ENCODE data around the gene NDST3.
"Not testable (repeated sequence)": the region's sequence is repeated elsewhere in the genome, so short reads cannot be mapped to it uniquely, and the experiment has no call there.

The NDST3 gene

DNA sequence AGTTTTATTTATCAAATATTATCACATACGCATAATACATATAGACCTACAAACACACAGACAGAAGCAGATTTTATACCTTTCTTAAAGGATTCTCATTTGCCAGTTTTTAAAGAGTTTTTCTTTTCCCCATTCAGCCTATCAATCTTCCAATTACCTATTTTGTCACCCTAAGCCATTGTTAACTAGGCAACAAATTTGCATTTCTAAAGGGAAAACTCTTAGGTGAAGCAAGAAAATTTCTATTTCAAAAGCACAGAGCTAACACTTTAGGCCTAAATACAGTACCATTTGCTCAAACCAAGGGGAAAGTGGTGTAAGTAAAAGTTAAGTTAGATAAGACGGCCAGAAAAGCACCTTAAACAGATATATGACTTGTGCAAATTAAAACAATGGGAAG lies 156.6 kb downstream of the NDST3 start:
- no peak for DNase-seq

DNA sequence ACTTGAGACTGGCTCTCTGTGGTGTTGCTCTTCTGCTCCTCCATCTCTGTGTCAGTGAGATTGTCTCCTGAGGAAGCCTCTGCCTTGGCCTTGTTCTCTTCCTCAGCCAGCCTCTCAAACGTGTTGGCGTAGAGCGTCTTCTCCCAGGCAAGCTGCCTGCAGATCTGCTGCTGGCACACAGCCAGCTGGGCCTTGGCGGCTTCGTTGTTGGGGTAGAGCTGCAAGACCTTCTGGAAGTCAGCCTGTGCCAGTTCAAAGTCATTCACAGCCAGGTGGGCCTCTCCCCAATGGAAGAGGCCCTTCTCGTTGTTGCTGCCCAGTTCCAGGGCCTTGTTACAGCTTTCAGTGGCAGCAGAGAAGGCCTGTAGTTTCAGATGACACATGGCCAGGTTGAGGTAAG lies 159.1 kb downstream of the NDST3 start:
- DNase-seq, result no peak

DNA sequence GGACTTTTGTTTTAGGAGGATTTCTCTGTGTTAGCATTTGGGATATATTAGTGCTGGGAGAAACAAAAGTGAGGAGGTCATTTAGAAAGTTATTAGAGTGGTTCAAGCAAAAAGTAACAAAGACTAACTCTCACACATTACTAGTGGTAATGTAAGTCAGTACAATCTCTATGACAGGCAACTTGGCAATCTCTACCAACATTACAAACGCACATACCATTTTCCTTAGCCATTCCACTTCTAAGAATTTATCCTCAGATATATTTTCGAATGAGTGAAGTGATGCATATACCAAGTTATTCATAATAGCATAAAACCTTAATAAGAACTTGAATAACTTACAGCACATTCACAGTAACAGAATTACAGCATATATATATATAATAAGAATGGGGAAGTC lies 172.3 kb downstream of the NDST3 start:
- no peak for DNase-seq

DNA sequence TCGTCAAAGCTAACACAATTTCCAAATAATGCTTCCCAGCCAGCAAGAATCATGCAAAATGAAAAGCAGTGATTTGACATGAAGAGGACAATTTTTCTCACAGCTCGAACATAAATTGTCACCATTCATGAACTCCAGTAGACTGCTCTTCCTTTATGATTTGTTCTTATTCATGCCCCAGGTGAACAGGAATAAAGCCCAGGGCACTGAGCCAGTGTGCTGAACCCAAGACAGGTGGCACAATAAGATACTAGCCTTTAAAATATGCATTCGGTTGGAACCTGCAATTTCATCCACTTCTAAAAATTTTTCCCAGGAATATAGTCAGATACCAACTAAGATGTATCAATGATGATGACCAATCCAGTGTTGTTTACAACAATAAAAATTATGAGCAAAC lies 178.8 kb downstream of the NDST3 start:
- no peak for DNase-seq

DNA sequence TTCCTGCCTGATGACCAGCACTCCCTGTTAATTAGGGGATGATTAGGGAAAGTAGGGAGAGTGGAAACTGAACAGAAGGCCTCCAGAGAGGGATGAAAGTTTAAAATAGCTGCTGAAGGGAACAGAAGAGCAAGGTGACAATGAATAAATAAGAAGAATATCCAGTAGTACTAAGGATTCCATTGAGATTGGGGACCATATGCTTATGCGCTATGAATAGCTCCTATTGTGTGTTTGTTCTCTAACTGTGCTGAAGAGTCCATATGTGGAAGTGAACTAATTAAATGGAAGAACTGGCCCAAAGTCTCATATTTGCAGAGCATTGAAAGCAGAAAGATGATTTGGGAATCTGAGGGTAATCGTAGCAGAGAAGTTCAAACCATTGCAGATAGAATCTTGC lies 181.5 kb downstream of the NDST3 start:
- DNase-seq, result no peak

DNA sequence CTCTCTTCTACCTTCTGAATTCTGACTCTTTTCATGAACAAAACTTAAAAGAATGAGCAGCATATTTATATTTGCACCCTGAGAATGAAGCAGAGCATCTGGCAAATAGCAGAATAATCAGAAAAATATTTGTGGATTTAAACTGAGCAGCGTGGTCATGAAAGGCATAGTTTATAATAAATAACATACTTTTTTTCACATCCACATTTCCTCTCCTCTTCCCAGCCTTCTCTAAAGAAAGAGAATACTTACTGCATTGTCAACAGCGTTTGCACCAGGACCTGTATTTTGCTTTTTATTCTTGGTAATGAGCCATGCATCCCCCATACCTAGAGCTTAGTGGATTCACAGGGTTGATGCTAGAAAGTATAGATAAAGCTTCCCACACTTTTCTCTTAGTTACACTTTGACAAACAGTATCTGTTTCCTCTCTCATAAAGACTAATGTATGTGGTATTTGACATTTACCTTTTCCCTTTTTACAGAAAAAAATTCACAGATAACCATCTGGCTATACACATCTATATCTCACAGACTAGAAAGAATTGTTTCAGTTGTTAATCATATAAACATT lies 187.0 kb downstream of the NDST3 start:
- DNase-seq, result no peak

DNA sequence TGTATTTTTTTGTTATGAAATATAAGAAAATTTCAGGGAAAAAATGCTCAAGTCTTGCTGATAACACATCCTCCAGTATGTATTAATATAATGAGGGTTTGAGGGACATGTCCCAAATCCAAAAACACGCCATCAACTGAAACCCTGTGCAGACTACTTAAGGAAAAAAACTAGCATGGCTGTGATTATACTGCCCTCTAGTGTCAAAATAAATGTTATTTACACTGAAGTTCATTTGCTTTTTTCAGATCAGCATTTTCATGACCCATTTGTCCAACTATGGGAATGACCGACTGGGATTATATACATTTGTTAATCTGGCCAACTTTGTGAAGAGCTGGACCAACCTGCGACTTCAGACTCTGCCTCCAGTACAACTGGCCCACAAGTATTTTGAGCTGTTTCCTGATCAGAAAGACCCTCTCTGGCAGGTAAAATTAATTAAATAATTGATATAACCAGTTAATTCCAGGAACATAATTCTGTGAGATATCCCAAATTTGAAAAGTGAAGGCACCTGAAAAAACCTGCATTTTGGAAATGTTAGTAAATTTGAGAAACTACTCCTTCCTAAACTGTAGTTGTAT lies 190.1 kb downstream of the NDST3 start:
- DNase-seq, result no peak

DNA sequence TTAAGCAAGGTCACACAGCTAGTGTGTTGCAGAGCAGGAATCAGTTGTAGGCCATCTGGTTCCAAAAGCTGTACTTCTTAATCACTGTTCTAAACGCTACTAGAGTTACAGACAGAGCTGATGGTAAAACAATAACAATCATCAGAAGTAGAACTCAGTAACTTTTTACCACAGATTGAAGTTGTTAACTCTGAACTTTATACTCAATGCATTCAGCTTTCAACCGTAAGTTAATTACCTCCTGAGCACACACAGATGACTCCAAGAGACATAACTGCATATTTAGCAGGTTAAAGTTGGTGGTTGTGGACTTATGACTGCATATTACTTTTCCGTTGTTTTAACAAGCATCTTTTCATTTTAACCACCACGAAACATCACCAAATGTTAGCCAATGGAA lies 191.2 kb downstream of the NDST3 start:
- no peak for DNase-seq

DNA sequence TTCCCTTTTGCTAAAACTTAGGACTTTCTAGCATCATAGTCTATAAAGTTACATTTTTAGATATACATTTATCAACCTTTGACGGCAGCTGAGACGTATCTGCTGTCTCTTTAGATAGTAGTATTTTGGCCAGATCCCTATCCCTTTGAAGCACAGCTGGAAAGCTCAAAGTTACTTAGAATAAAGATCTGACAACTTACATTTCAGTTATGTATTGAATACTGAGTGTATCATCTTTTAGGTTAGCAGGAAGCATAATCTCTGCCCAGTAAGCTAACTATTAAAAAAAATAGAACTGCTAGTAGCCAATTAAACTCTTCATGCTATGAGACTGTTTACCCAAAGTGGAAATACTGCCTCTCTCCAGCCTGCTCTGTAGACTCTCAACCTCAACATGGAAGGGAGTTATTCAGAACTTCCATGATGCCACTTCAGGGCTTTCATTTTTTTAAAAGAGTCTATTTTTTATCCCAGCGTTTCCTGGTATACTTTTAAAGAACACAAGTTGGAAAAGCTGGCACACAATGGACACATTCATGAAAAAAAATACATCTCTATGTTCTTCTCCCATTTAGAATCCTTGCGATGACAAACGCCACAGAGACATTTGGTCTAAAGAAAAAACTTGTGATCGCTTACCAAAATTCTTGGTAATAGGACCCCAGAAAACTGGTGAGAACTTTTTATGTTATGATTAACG lies 192.2 kb downstream of the NDST3 start:
- DNase-seq, result no peak

DNA sequence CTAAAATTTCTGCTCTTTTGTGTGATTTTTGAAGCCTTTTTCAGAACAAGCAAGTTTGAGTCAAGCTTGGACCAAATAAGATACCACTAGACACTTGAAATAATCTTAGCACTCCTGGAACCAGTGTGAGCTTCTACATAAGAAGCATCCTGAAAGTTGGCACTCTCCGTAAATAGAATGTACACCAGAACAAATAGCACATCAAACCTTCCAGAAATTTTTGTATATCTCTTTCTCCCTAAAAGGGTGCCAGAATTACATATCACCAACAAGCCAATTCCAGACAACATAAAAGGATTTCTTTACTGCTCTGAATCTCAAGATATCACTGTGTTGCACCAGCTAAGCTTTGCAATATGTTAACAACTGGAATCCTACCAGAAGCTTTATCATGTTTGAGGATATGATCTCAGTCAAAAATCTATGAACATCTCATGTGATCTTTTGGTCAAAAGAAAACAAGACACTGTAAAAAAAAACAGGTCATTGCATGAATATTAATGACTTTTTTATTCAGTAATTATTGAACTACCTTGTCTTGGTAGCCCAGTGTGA lies 201.4 kb downstream of the NDST3 start:
- no peak for DNase-seq

DNA sequence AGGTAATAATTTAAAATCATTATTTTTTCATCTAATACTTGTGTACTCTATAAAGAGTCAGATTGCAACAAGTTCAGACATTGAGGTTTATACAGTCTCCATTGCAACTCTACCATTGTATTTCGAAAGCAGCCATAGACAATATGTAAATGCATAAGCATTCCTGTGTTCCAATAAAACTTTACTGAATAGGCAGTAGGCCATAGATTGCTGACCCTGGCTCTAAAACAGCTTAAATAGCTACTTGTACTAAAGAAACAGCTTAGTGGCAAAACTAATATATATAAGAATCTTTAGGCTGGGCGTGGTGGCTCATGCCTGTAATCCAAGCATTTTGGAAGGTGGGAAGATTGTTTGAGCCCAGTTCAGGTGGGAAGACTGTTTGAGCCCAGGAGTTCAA lies 203.2 kb downstream of the NDST3 start:
- no peak for DNase-seq

DNA sequence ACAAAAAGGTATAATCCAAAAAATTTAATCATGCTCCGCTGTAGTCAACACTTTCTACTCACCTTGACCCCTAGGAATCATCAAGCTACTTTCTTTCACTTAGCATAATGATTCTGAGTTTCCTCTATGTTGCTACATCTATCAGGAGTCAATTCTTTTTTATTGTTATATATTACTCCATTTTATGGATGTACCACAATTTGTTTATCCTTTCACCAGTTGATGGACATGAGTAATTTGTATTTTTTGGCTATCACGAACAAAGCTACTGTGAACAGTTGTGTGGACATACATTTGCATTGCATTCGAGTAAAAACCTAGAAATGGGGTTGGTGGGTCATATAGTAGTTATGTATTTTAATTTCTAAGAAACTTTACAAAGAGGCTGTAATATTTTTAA lies 215.6 kb downstream of the NDST3 start:
- no peak for DNase-seq

DNA sequence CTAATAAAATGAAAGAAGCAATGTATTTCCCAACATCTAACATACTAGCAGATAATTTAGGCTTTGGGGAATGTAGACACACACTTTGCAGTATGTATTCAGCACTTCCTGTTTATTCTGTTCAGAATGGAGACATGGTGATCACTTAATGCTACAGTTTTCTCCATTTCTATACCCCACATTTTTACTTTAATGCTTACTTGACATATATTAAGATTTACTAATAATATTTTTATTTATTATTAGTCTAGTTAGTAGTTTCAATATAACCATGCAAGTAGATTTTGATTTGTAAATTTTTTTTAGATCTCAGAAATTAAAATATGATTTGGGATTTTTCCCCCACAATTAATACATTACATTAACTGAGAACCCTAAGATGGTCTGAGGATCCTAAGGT lies 220.1 kb downstream of the NDST3 start:
- DNase-seq, result no peak

DNA sequence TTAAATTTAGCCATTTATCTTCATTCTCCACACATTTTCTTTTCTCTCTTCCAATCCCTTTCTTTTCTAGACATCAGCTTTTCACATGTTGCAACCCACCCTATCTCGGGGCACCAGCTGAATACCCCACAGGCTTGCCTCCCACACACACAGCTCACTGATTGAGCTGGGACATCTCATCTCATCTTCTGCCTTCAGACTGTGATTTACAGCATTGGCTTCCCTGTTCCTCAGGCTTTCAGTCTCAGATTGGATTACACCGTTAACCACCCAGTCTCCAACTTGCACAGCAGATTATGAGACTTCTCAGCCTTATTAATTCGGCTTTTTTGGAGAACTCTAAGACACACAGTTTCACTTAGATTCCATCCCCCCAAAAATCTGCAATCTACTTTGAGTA lies 224.8 kb downstream of the NDST3 start:
- DNase-seq, result no peak

DNA sequence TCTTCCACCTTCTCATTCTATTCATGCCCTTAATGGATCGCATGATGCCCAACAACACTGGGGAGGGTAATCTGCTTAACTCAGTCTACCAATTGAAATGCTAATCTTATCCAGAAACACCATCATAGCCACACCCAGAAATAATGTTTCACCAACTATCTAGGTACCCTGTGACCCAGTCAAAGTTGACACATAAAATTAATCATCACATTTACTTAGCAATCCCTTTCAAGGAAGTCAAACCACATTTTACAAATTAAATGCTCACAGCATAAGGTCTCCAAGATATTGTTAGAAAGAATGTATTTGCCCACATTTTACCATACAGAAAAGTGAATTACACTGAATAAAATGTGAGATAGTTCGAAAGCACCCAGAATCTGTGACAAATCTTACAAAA lies 226.0 kb downstream of the NDST3 start:
- DNase-seq, result no peak

DNA sequence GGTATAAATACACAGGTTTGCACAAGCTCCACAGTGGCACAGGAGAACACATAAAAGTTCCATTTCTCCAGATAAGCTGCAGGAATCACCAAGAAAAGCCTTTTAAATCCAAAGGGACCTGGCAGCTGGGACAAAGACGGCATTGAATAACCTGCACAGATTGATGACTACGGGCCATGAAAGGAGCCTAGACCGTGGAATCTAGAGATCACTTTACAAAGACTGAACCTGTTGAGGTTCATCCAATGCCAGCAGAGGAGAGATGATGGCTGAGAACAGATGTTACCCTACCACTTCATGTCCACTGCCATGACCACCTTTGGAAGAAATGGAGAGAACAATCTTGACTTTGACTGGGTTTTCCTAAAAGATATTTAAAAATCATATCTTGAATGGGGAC lies 229.8 kb downstream of the NDST3 start:
- DNase-seq, result no peak

DNA sequence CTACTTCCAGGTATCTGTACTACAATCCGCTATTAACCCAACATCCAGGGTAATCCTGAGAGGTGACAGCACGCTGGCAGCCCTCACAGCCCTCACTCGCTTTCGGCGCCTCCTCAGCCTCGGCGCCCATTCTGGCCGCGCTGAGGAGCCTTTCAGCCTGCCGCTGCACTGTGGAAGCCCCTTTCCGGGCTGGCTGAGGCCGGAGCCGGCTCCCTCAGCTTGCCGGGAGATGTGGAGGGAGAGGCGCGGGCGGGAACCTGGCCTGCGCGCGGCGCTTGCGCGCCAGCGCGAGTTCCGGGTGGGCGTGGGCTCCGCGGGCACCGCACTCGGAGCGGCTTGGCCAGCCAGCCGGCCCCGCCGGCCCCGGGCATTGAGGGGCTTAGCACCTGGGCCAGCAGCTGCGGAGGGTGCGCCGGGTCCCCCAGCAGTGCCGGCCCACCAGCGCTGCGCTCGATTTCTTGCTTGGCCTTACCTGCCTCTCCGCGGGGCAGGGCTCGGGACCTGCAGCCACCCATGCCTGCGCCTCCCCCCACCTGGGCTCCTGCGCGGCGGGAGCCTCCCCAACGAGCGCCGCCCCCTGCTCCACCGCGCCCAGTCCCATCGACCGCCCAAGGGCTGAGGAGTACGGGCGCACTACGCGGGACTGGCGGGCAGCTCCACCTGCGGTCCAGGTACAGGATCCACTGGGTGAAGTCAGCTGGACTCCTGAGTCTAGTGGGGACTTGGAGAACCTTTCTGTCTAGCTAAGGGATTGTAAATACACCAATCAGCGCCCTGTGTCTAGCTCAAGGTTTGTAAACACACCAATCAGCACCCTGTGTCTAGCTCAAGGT lies 231.2 kb downstream of the NDST3 start:
- DNase-seq, result peak; percentile 45

DNA sequence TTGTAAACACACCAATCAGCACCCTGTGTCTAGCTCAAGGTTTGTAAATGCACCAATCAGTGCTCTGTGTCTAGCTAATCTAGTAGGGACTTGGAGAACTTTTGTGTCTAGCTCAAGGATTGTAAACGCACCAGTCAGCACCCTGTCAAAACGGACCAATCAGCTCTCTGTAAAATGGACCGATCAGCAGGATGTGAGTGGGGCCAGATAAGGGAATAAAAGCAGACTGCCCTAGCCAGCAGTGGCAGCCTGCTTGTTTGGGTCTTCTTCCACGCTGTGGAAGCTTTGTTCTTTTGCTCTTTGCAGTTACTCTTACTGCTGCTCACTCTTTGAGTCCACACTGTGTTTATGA lies 231.8 kb downstream of the NDST3 start:
- not testable (repeated sequence) for DNase-seq

DNA sequence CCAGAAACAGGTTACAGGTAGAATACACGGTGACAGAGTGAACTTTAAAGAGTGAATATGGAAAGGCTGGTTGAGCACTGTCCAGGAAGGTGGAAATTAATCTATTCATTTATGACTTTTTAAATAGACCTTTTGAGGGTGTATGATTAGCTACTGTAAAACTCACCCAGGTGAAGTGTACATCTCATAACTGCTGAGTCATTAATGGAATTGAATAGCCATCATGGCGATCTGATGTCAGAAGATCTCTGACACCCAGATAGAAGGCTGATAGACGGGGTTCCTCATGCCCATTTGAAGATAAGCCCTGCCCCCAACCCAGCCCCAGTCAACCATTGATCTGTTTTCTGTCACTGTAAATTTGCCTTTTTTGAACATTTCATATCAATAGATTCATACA lies 234.5 kb downstream of the NDST3 start:
- DNase-seq, result no peak

DNA sequence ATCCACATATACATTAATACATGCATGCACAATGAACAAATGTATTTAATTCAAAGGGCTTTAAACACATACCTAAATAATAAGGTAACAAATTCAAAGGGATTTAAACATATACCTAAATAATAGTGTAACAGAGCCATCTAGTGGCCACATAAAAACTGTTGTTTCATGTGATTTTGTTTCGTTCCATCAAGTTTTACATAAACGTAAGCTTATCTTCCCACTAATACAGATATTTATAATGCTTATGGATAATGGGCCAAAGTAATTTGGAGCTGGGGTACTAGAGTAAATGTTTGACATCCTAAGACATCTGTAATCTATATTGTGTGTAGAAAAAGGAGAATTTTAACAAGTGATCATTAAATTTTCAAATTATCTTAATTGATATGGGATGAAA lies 236.2 kb downstream of the NDST3 start:
- DNase-seq, result no peak

DNA sequence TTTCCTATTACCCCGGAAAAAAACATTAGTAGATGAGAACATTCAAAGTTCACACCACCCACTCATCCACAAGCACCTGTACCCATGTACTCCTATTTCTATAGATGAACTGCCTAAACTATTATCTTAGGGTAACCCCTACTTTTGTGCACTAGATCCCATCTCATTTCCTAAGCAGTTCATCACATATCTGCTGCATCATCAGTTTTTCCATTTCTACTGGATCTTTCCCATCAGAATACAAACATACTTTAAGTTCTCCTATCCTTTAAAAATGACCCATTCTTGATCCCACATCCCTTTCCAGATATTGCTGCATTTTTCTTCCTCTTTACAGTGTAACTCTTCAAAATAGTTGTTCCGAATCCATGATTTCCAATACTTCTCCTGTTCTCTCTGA lies 237.5 kb downstream of the NDST3 start:
- no peak for DNase-seq

DNA sequence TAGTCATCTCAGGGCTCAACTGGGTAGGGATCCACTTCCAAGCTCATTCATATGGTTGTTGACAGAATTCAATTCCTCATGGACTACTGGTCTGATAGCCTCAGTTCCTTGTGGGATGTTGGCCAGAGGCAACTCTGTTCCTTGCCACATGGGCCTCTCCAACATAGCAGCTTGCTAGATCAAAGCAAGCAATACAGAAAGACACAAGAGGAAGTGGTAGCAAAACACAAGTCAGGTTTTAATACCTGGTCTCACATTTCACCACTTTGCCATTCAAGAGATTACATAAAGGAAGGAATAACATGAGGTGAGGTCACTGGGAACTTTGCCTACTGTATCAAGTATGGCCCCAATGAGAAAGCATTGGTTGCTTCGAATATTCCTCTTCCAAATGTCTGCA lies 239.4 kb downstream of the NDST3 start:
- DNase-seq, result no peak

DNA sequence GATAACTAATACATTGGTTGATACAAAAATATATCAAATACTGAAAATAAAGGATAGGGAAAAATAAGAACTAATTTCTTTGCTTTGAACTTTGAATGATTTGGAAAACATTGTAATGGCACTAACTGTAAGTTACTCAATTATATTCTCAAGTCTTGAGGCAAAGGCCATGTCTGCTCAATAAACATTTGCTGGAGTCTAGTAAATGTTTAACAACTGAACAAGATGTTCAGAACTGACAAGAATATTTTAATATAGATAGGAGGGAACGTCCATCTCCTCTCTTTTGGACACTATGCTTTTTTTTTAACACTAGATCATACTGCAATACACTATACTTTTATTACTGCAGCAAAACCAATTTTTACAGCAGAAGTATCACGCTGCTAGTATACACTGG lies 242.3 kb downstream of the NDST3 start:
- DNase-seq, result no peak

DNA sequence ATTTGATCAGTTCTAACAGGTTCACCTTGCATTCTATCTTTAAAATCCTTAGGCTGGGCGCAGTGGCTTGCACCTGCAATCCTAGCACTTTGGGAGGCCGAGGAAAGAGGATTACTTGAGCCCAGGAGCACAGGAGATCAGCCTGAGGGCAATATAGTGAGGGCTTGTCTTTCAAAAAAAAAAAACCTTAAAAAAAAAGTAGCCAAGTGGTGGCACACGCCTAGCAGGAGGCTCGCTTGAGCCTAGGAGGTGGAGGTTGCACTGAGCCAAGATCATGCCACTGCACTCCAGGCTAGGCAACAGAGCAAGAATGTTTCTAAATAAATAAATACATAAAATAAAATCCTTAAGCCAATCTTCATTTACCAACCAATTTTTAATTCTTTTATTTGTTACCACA lies 243.0 kb downstream of the NDST3 start:
- no peak for DNase-seq

Data from activated T-cell treated with anti-CD3 and anti-CD28 coated beads, Interleukin-2, amount 50 U/mL, for 1 hour (primary cell).